ENCODE results near the gene TSR3. TPM values are rescaled to one million over a fixed set of nuclear protein-coding genes. Genes with fewer than 3 reads are reported as not detected.

TSR3 gene
- total RNA-seq, 2 experiments from 2014 or later, result 86.5 to 92.1 TPM

DNA sequence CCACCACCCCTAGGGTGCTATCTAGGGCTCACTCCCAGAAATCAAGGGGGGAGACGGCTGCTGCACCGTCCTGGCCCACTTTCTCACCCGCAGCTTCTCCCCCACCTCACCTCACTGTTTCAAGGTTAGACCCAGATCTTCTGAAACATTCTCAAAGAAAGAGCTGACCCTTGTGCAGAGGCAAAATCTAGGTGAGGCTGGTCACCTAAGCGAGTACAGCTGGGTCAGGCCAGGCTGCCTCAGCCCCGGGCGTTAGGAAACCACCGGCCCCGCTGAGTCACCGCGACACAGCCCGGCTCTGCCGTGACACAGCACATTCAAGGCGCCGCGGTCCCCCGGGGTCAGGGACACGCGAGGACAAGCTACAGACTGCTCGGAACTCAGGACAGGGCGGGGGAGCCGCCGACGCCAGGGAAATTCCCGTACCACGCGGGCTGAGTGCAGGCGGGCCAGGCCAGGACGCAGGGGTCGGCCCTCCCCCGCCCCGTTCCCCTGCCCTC lies 27.2 kb upstream of the TSR3 start:
- ChIA-PET POLR2A (interaction anchor here (0.5 to 1.0 kb wide), 4 partner anchors 12 to 648 kb away, joined by 3 to 4 read pairs (median 4); partner anchors contain the start of gene NHERF2), CTCF (interaction anchor here (1.5 to 5.7 kb wide), 2 partner anchors 15 to 34 kb away, joined by 3 to 25 read pairs; no protein-coding TSS in a partner anchor)

DNA sequence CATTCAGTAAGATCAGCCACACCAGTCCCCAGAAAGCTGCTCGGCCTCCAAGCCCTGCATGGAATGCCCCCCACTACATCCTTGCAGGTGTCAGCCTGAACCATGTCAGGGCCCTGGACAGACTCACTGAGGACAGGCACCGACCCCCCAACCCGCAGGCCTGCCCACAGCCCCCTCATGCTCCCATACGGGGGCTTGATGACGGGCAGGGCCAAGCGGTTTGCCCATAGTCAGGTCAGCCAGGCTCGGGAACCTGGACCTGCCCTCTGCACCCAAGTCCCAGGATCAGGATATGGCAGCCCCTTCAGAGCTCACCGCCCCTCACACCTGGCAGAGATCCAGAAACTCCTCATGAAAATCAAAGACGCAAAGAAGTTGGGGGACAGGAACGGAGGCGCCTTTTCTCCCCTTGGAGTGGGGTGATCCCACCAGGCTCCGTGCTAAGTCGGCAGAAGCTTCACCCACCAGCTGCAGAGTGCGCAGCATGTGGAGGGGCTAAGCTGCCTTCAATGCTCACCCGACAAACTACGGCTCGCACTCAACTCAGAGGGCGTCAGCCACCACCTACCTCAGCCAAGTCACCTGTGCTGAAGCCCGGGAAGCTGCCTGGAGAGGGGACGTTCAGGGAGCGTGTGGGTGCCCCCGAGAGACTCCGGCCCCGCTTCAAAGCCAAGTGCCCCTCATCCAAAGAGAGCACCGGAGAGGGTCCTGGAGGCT lies 26.6 kb upstream of the TSR3 start:
- ChIA-PET CTCF (interaction anchor here (0.6 to 5.7 kb wide), 2 partner anchors 15 to 304 kb away, joined by 3 to 25 read pairs; no protein-coding TSS in a partner anchor), POLR2A (interaction anchor here (0.5 to 1.0 kb wide), 2 partner anchors 12 to 649 kb away, joined by 3 read pairs; partner anchors contain the start of gene NHERF2)

DNA sequence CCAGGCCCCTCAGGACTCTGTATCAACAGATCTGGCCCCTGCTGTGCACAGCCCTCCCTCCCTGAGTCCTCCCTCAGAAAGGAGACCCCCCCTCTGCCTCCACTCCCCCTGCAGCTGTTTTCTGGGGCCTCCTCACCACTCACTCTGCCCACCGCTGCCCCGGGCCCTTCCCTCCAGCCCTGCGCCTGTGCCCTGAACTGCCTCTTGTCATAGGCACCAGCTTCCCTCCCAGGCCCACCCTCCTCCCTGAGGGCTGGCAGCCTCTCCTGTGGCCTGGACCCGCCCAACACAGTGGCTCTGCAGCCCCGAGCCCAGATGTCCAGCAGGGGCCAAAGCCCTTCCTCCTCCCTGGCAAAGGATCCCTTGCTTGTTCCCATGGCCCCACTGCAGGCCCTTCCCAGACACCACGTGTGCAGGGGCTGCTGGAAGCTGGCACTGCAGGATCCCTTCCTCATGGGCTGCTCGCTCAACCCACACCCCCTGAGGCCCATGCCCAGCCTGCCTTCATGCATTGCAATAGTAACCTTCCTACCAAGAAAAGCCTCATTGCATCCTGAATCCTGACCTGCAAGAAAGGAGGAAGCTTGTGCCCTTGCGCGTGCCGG lies 25.8 kb upstream of the TSR3 start:
- ChIA-PET POLR2A (interaction anchor here (1.0 kb wide), 1 partner anchor 14 kb away, joined by 3 read pairs; no protein-coding TSS in a partner anchor), CTCF (interaction anchor here (5.7 kb wide), 1 partner anchor 14 kb away, joined by 25 read pairs; no protein-coding TSS in a partner anchor)

DNA sequence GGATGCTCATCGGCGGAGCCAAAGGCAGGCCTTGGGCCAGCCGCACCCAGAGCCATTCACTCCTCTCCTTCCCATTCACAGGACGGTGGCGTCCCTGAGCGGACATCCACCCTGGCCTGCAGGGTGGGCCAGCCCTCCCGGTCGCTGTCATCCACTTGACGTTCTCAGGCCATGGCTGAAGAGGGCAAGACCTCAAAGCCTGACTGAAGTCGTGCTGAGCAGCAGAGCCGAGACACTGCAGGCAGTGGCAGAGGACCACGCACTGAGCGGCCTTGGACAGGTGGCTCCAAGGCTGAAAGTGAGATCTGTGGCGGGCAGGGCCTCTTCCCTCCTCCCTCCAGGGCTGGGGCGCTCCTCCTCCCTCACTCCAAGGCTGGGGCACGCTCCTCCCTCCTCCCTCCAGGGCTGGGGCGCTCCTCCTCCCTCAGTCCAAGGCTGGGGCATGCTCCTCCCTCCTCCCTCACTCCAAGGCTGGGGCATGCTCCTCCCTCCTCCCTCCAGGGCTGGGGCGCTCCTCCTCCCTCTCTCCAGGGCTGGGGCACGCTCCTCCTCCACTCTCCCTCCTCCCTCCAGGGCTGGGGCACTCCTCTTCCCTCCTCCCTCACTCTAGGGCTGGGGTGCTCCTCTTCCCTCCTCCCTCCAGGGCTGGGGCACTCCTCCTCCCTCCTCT lies 24.2 kb upstream of the TSR3 start:
- ChIA-PET CTCF (no interaction called here), POLR2A (no interaction called here)

DNA sequence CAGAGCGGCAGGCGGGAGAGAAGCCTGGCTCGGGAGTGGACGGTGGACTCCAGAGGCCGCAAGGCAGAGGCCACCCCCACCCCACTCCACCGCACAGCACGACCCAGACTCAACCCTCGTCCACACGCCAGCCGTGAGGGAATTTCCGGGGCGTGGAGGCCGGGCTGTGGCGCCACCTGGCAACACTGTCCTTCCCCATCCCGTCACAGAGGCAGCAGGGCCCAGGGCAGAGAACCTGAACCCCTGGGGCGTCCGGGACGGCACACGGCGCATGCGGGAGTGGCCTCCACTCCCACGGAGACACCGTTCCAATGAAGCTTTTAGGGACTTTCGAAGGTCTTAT lies 23.6 kb upstream of the TSR3 start:
- ChIA-PET CTCF (interaction anchor here (0.9 kb wide), 1 partner anchor 11 kb away, joined by 4 read pairs; no protein-coding TSS in a partner anchor), POLR2A (no interaction called here)

DNA sequence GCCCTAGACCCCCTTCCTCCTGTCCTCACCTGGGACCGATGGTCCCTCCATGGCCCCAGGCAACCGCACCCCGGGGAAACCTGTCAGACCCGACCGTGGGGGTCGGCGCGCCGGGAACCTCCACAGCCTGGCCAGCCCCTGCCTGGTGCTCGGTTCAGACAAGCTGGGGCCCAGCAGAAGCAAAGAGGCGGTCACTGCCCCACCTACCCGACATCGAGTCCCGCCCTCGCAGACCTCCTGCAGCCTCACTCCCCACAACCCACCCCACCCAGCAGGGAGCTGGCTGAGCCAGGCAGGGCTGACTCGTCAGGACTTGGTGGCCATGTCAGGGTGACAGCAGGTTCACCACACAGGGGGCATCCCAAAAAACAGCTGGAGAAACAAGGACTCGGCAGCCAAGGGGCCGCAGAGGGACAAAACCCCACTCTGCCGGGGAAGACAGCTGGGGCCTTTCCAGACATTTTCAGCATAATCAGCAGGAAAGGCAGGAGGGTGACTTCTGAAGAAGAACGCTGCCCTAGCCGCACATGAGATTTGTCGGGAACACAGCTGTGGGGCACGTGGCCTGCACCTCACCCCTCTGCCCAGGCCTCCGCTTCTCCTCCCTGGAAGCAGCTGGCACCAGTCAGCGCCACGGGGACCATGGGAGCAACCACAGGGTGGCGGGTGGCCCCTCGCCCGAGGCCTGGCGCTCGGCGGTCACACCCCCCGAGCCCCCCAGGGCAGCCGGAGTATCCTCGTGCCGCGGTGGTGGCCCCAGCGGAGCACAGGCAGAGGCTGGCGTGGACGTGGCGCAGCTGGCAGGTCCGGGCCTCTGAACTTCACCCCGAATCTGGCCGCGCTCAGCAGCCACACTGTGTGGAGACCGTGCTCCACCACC lies 23.0 kb upstream of the TSR3 start:
- POLR2A ChIA-PET, result no interaction called here
- CTCF ChIA-PET, result interaction anchor here (0.9 kb wide), 1 partner anchor 11 kb away, joined by 4 read pairs; no protein-coding TSS in a partner anchor

DNA sequence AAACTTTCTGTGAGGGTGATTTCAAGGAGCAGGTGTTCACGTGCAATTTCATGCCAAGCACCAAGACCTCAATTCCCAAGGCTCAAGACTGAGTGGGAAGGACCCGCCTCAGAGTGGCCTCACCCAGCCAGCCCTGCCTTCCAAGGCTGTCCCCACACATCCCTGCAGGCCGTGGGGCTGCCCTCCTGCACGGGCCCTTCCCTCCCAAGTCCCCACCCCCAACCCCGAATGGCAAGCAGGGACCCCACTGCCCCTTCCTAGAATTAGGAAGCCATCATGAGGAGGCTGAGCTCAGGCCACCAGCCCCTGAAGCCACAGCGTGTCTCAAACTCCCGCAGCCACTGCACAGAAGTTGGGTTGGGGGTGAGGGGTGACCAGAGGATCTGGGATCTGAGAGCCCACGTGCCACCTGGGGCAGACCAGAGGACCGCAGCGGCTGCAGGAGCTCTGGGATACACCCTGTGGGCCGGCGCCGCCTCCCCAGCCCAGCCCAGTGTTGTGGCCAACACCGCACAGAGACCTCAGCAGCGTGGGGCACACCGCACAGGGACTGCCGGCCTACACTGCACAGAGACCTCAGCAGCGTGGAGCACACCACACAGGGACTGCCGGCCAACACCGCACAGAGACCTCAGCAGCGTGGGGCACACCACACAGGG lies 20.7 kb upstream of the TSR3 start:
- POLR2A ChIA-PET, result no interaction called here

DNA sequence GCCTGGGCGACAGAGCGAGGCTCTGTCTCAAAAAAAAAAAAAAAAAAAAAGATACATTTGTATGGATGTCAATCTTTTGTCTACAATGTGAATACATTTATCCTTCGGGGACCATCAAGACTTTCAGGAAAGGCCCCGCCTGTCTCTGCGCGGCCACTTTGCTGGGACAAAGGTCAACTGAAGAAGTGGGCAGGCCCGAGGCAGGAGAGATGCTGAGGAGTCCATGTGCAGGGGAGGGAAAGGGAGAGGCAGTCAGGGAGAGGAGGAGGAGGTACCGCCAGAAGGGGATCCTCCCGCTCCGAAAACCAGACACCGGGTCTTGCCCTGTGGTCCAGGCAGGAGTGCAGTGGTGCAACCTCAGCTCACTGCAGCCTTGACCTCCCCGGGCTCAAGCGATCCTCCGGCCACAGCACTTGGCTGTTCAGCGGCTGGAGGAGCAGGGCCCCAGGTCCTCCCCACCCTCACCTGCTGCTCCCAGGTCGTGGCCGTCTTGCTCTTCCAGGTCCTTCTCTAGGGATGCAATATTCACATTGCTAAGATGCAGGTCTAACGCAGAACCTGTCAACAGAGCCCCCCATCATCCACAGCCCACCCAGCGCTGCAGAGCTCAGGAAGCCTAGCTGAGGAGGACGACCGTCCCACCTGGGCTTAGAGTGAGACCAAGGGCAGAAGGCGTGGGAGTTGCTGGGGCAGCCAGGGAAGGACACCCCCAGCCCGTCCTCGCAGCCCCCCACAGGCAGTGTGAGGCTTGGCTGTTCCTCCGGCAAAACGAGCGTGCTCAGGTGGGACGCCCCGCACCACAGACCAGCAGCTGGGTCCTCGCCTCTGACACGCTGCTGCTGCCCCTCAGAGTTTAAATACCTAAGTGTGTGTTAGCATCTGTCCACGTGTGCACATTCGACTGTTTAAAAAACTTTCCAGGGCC lies 19.6 kb upstream of the TSR3 start:
- CTCF ChIA-PET, result interaction anchor here (0.7 kb wide), 2 partner anchors 9 to 49 kb away, joined by 3 read pairs; partner anchors contain the start of gene UQCC4
- POLR2A ChIA-PET, result no interaction called here

More for the DNA sequence above, 20.7 kb upstream of the TSR3 start:
- CTCF ChIA-PET, result interaction anchor here (0.7 kb wide), 1 partner anchor 48 kb away, joined by 3 read pairs; the partner anchor contains the start of gene UQCC4

DNA sequence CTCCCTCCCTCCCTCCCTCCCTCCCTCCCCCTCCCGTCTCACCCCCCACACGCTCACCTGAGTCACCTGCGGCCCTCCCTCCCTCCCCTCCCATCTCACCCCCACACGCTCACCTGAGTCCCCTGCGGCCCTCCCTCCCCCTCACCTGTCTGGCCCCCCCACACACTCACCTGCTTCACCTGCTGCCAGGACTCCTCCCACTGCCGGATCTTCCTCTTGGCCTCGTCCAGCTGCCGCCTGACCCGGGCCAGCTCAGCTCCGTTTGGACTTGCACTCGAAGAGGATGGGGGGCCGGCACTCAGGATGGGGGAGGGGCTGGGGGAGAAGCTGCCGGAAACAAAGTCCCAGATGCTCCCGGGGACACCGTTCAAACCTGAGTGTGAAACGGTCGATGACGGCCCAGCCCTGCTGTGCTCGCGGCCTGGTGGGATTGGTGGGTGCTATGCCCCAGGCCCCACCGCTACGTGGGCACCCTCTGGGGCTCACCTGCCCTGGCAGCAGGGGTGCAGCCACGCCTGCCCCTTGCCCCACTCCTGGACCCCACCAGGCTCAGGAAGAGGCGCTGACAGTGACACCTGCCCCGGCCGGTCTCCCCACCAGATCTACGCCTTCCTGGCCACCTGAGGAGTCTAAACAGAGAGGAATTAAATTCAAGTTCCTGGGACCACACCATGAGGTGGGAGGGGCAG lies 16.0 kb upstream of the TSR3 start:
- POLR2A ChIA-PET, result no interaction called here

DNA sequence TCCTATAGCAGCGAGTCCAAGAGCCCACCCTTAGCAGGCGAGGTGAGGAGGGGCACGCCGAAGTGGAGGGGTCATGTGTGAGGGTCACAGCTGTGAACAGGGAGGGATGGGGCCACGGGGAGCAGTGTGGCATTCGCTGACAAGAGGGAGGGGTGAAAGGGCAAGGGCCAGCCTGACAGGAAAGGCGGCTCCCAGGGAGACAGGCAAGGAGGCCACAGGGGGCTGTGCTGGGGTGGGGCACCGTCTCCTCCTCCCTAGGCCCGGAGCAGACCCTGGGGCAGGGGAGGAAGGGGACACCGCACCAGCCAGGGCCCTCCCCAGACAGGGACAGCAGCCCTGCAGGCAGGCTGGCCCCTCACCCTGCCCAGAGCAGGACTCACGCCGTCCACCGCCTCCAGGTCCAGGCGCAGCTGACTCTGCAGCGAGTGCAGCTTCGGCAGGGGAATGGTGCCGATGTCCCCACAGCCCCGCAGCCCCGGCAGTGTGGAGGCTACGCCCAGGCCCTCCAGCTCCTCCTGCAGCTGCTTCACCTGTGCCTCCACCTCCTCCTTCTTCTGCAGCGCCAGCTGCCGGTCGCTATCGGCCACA lies 15.1 kb upstream of the TSR3 start:
- ChIA-PET POLR2A (interaction anchor here (0.6 to 1.0 kb wide), 2 partner anchors 12 to 110 kb away, joined by 3 to 6 read pairs; no protein-coding TSS in a partner anchor), CTCF (no interaction called here)

More for the DNA sequence above, 16.0 kb upstream of the TSR3 start:
- CTCF ChIA-PET, result interaction anchor here (0.6 kb wide), 1 partner anchor 79 kb away, joined by 3 read pairs; no protein-coding TSS in a partner anchor

DNA sequence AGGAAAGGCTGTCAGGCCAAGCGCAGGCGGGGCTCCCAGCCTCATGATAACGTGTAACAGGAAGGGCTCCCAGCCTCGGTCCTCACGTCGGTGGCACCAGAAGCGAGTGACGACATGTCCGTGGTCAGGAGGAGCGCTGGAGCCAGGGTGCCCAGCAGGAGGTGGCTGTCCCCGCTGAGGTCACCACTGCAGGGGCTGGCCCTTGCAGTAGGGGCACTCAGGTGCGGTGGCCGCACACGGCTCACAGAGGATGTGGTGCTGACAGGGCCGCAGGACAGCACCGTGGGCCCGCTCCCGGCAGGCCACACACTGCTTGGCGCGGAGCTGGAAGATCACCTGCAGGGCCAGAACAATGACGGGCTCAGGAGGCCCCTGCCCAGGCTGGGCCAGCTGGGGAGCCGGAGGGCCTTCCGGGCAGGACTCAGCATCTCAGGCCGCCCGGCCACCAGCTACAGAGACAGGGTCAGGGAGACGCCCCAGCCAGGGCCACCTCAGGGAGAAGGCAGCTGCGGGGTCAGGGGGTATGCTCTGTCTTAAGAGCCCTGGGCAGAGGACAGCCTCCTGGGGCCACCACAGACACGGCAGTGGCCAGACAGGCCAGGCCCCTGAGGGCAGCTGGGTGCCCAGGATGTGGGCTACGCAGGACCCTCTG lies 14.5 kb upstream of the TSR3 start:
- ChIA-PET POLR2A (interaction anchor here (0.6 to 1.0 kb wide), 2 partner anchors 13 to 110 kb away, joined by 3 to 6 read pairs; no protein-coding TSS in a partner anchor), CTCF (interaction anchor here (0.7 kb wide), 1 partner anchor 12 kb away, joined by 3 read pairs; no protein-coding TSS in a partner anchor)

DNA sequence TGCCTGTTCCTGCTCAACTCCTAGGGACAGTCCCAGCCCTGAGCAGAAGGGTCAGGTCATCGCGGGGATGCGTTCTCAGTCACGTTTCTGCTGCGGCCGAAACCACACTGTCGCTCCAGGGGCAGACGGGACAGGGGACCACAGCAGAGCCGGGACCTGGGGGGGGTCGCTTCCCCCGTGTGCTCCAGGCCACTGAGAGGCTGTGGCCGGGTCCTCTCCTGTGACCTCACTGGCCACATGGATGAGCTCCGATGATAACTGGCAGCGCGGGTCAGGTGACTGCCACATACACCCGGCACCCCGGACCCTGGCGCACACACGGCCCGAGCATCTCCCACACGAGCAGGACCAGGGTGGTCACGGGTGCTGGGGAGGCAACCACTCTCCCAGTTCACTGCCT lies 12.8 kb upstream of the TSR3 start:
- ChIA-PET CTCF (interaction anchor here (0.6 to 3.2 kb wide), 12 partner anchors 10 to 129 kb away, joined by 3 to 25 read pairs (median 4); partner anchors contain the start of genes BAIAP3 and UQCC4), POLR2A (interaction anchor here (1.3 kb wide), 1 partner anchor 12 kb away, joined by 3 read pairs; no protein-coding TSS in a partner anchor)

DNA sequence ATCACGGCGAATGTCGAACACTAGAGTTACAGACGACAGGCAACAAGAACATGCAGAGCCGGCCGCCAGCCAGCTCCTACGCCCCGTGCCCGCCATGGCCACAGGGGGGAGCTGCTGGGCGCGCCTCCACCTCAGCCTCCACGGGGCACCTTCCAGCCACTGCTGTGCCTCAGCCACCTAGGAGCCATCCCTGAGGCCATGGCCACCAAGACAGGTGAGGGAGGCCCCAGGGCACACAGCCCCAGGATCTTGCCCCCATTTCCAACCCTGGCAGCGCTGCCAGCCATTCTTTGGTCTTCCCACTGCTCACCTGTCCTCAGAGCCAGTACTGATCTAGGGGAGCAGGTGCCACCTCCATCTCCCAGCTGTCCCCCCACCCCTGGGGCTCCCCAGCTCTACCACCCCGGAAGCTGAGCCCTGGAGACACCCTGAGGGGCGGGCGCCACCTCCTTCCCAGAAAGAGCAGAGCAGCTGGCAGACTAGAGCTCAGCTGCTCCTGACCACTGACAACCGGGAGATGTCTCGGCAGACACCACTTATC lies 11.9 kb upstream of the TSR3 start:
- POLR2A ChIA-PET, result interaction anchor here (1.3 kb wide), 1 partner anchor 13 kb away, joined by 3 read pairs; no protein-coding TSS in a partner anchor
- CTCF ChIA-PET, result interaction anchor here (0.6 to 3.2 kb wide), 18 partner anchors 11 to 360 kb away, joined by 3 to 25 read pairs (median 4); partner anchors contain the start of genes BAIAP3 and UQCC4

DNA sequence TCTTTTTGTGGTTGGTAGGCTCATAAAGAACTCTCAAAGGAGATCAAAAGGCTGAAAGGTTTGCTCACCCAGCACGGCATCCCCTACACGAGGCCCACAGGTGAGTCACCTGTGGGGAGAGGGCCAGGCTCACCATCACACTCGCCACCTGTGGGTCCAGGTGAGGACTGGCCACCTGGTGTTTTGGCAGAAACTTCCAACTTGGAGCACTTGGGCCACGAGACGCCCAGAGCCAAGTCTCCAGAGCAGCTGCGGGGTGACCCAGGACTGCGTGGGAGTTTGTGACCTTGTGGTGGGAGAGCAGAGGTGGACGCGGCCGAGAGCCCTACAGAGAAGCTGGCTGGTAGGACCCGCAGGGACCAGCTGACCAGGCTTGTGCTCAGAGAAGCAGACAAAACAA lies 11.1 kb upstream of the TSR3 start:
- ChIA-PET CTCF (interaction anchor here (0.8 to 3.2 kb wide), 11 partner anchors 10 to 361 kb away, joined by 3 to 25 read pairs (median 3); no protein-coding TSS in a partner anchor), POLR2A (no interaction called here)

Data from activated CD8-positive, alpha-beta memory T cell treated with anti-CD3 and anti-CD28 coated beads for 36 hours (primary cell).